Hematopoietic multipotent progenitor cell treated with erythropoietin and hydrocortisone succinate and interleukin-3 and kit ligand, for 6 days (in vitro differentiated cells): ENCODE measurements around the gene ORC5.
A peak's percentile ranks its signal among the peaks of the same experiment; 100 is the strongest.
"Not testable (repeated sequence)": the region's sequence is repeated elsewhere in the genome, so short reads cannot be mapped to it uniquely, and the experiment has no call there.

Experiments
- DNase-seq: peaks from one replicate; pipeline ENCODE4 v3.0.0-alpha.2; 2015

The ORC5 gene

DNA sequence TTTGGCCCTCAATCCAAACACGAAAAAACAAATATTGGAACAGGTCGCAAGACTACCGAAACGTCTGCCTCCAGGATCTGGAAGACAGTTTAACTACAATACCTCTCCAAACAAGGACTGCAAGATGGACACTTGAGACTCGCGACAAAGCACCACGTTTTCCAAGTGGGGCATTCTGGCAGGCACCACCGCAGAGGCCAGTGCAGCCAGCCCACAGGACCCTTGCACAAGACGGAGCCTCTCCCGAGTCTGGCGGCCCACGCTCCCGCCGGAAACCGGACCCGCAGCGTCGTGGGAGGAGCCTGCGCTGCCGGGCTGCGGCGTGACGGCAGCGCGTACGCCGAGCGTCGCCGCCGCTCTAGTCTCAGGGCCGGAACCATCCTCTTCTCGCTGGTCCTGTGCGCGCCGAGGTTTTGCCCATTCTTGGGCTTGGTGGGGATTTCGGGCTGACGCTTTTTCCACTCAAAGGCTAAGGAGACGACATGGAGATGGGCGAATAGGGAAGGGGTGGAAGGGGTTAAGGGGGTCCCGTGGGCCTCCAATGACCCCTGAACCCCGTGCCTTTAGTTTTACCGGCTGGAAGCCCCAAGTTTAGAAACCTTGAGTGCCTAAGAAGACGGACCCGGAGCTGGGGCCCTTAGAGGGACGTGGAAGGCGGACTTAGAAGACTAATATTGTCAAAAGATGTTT is at the start of gene ORC5:
Gene ORC5 (minus strand): TSS at position 283 of the 690 bp plus-strand sequence. CDS start 109 bp downstream, at position 174.
- peak; percentile 91 for DNase-seq

DNA sequence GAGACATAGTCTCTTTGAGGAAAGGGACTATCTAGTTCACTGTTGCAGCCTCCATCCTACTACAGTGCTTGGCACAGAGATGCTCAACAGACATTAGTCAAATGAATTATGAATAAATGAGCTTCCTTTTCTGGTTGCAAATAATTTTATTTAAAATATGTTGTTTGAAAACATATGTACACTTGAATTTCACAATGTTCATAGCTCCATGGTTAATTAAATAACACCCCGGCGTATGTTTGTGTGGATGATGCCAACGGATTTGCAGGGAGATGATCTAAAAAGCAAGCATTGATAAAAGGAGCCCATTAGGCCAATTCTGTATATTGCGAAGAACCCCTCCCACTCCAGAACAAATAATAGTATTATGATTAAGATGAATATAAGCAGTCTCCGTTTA is 47.8 kb upstream of the ORC5 start:
- no peak for DNase-seq

DNA sequence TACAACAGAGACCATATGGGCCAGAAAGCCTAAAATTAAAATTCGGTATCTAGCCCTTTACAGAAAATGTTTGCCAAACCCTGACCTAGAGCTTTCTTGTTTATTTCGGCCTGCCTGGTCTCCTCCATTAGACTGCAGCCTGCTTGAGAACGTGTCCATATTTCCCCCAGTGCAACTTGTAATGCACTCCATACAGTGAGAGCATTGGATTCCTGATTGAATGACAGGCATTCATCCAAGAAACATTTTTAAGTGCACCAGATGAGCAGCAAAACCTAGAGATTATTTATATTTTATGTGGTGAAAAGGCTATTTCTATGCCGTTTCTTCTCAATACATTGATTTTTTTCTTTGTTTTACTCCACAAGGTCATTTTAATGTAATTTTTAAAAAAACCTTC is 47.4 kb upstream of the ORC5 start:
- DNase-seq, result no peak

DNA sequence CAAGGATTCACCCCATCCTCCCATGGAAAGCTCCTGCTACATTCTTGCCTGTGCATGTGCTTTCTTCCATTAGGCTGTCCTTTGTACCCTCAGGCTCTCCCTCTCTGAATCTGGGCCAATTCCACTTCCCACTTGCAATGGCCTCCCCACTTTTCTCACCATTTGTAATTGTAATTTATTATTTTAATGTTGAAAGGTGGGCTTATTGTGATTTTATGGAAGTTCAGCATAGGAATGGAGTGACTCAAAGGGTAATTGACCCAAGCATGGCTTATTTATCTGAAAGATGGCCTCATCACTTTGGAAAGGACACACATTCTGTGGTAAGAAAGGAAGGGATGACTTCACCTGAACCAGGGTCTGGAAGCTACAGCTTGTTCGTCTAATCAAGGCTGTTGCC is 46.9 kb upstream of the ORC5 start:
- no peak for DNase-seq

DNA sequence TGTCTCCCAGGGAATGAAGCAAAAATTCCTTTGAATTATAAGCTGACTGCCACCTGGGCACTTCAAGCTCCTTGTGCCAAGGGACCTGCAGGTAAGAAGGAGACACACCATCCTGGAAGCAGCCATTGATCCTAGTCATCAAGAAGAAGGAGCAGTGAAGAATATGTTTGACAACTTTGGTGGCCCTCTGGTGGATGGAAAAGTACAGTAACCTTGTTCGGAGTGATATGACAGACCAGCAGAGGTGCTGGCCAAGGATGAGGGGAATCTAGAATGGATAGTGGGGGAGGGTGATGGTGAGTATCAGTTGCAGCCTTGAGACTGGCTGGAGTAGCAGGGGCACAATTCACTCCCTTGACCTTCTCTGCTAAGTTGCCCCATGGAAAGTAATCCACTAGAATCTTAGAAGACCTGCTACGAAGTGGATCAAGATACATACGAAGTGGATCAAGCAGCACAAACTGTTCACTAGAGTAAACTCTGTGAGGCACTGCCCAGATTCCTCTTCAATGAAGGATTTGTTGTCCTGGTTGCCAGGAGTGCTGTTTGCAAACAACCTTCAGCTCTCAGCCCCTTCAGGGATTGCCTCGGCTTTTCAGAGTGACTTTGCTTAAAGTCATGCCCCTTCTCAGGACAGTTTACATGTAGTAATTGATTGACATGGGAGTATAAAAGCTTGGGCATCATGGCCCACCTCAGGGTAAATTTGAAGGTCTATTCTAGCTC is 44.8 kb upstream of the ORC5 start:
- peak; percentile 13 for DNase-seq

DNA sequence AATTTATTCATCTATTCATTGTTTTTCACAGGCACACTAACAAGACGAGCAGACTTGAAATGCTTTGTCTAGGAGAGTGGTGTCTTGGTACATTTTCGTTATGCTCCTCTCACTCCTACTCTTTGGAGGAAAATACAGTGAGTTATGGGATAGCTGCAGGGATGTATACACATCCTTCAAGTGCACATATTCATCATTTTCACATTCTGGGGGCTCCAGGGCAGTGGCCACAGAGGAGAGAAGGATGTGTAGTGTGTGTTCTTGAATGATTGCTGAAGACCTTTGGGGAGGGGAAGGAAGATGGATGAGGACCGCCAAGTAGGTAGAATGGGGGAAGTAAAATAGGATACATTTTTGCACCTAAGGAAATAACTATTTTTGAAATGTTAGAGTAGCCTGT is 34.8 kb upstream of the ORC5 start:
- DNase-seq, result no peak

DNA sequence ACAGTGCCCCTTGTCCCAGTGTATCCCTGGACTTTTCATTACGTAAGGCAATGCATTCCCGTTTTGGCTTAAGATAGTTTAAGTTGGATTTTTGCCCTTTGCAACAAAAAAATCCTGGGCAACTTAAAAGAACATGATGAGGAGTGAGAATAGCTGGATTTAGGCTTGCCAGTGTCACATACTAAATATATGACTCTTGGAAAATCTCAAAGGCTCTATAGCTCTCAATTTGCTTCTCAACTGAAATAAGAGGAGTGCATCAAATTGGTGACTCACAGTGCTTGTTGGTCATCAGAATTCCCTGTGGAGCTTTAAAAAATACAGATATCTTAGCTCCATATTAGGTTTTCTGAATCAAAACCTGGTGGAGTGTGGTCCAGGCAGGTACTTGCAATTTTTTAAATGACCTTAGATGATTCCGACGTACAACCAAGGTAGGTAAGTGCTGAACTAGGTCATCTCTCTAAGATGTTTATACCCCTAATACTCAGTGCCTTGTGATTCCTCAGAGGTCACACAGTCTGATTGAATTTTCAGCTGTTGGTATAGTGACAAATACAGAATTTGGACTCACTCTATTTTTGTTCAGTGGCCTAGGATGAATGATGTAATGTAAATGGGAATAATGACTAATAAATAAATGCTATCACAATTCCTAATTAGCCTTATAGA is 33.9 kb upstream of the ORC5 start:
- DNase-seq, result no peak

DNA sequence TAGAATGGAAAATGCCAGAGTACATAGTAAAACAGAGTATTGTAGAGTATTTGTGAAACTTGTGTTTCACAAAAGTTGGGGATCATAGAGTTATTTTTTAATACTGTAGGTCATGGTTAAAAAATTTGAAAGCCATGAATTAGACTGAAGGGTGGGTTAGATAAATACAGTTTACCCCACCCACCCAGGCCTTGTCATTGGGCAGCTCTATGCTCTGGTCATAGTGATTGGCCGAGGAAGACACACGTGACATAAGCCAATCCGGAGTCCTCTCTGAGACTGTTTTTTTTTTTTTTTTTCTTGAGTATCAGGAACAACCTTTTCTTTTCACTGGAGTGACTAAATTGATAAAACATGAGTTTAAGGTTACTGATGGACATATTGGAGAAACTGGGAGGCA is 33.3 kb upstream of the ORC5 start:
- DNase-seq, result no peak

DNA sequence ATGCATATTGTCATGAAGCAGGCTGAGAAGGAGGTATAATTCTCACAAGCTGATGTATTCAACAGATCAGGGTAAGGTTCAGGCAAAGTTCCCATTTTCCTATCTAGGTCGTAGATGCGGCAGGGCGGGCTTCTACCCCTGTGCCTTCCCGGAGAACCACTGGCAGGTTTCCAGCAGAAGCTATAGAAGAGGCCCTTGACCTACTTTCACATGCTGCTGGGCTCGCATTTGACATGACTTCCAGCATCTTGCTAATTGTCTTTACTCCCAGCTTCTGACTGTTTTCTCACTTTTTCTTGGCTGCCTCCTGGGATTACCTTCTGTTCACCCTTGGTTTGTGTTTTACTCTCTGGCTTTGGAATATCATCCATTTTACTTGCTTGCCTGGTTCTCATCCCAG is 32.6 kb upstream of the ORC5 start:
- no peak for DNase-seq

DNA sequence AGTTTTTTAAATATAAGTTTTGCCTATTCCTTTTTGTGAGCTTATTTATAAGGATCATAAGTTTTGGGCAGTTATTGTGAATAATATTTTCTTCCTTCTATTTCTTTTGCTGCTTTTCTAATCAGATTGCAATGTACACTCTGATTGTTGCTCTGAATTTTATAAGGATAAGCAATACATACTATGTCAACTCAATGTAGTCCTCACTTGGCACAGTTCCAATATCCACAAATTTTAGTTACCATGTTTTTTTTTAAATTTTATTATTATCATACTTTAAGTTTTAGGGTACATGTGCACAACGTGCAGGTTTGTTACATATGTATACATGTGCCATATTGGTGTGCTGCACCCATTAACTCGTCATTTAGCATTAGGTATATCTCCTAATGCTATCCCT is 27.2 kb upstream of the ORC5 start:
- not testable (repeated sequence) for DNase-seq

DNA sequence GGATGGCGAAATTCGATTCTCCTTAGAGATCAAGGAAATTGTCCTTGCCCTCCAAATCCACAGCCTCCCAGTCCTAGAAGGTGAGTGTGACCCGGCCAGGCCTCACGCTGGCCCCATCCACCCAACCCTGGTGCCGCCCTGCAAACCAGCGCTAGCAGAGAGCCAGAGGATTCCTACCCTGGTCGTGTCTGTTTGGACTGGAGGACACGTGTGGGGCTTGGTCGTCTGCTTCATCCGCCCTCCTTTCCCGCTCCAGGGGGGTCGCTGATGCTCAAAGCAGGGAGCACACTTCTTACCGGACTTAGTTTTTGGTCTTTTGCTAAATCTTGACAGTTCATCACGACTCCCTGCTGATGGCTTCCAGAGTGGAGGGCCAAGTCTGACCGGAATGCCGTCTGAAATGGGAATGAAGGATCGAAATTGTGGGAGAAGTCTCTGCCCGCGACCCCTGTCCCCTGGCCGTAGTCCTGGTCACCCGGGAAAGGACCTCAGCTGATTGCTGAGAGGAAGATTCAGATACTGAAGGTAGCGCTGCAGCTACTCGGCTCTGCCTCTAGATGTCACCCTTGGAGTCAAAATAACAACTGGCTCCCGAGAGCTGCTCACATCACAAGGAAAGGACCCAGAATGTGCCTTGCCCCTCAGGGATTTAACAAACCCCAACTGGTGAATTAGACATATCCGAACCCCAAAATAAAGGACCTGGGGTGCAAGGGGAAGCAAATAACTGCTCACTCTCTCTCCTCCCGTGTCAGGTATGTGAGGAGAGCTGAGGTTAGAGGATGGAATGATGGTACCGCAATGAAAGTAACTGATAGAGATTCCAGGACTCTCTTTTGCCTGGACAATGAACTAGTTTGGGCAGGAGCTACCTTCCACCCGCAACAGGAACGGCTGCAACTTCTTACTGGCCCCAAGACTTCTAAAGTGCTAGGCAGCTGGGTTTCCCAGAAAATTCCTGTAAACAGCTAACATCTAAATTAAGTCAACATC is 23.5 kb upstream of the ORC5 start:
- peak; percentile 79 for DNase-seq

DNA sequence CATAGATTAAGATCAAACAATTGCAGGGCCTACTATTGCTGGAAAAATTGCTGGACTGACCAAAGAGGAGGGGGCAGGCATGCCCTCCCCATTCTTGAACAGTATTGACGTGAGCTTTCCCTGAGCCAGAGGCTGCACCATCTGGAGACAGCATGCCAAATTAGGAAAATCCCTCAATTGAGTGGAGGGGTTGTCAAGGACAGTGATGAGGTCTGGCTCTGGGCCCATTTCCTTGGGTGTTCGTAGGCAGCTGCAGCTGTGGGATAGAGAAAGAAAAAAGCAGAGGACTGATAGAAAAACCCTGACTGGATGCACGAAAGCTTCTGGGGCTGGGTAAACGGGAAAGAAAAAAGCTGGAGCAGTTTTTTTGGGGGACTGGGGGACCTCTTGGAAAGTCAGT is 22.8 kb upstream of the ORC5 start:
- DNase-seq, result no peak

DNA sequence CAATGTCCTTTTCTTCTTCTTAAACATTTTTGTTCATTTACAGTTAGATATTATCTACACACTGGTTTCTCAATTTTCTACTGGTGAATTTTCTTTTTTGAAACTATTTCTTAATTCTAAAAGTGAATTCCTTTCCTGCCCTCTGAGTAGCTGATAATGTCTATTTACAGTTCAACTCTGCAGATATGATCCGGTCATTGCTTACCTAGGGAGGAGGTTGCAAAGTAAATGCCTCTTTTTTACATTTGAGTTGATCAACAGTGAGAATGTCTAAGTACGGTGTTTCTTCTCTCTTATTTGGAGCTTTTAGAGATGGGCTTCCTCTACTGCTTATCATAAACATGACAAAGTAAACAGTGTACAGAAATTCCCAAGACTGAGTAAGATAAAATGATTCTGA is 20.6 kb upstream of the ORC5 start:
- DNase-seq, result no peak

DNA sequence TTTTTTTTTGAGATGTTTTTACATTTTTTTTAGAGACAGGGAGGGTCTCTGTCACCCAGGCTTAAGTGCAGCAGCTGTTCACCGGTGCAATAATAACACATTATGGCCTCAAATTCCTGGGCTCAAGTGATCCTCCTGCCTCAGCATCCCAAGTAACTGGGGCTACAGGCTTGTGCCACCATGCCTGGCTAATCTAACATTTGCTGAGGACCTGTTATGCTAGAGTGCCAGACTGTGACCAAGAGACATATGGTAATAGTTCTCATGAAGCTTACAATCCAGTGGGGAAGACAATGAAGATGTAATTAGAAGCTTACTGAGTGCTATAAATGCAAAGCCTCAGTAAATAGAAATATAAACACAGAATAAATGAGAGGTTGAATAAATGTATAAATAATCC is 17.6 kb upstream of the ORC5 start:
- no peak for DNase-seq

DNA sequence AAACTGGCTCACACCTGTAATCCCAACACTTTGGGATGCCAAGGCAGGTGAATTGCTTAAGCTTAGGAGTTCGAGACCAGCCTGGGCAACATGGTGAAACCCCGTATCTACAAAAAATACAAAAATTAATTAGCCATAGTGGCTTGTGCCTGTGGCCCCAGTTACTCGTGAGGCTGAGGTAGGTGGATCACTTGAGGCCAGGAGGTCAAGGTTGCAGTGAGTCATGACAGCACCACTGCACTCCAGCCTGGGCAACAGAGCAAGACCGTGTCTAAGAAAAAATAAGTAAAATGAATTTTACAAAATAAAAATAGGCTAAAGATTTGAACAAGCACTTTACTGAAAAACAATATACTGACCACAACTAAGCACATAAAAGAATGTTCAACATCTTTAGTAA is 9.8 kb upstream of the ORC5 start:
- no peak for DNase-seq

DNA sequence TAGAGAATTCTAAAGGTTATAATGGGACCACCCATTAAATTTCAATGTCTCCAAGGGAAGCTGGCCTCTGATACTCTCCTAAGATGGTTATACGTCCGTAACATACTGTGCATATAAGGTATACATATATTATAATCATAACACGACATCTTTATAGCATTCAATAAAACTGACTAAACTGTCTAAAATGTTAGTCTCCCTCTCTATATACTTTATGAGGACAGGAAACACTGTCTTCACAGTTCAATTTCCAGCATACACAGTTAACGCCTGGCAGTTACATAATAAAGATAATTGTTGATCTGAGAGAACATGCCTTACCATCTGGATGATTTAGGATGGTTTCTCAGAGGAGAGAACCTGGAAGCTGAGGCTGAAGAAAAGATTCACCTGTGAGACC is 1.2 kb upstream of the ORC5 start:
- DNase-seq, result no peak

DNA sequence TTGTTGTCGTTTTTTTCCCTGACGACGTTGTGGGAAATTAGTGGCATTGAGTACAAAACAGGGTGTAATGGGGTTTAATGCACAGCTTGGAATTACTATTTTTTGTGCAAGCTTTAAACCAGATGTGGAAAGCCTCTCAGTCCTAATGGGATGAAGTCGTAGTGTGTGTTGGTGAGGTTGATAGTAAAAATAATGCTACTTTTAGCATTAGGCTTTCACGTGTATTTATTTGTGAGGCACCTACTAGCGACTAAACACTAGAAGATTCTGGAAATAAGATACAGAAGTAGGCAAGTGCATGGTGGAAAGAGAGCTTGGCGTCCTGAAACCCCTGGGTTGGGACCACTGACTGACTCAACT is 588 bp upstream of the ORC5 start:
- no peak for DNase-seq

DNA sequence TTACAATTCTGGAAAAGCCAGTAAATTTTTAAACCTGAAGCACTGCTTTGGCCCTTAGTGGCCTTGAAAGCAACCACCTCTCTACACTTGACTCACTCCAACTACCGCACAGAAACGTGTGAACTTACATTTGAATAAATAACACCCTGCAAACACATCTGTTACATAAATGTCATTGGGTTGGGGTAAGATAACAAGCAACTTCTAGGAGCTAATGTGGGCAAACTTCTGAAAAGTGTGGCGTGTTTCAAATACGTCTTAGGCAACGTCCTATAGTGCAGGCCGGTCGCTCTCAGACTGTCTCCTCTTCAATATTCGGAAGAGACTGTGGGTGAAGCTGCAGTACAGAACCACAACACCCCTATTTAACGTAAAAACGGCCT is 474 bp downstream of the ORC5 start:
- DNase-seq, result peak; percentile 59

DNA sequence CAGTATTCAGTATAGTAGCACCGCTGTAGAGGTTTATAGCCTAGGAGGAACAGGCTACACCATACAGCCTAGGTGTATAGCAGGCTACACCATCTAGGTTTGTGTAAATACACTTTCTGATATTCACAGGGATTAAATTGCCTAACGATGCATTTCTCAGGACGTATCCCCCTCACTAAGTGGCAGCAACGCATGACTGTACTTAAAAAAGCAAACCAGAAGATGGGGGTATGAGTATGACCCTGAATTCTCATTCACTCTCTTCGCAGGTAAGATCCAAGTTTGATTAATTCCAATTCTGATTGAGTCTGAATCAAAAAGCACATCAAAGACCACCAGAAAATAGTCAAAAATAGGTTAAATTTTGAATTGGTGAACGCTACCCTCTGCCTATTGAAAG is 972 bp downstream of the ORC5 start:
- peak; percentile 14 for DNase-seq

DNA sequence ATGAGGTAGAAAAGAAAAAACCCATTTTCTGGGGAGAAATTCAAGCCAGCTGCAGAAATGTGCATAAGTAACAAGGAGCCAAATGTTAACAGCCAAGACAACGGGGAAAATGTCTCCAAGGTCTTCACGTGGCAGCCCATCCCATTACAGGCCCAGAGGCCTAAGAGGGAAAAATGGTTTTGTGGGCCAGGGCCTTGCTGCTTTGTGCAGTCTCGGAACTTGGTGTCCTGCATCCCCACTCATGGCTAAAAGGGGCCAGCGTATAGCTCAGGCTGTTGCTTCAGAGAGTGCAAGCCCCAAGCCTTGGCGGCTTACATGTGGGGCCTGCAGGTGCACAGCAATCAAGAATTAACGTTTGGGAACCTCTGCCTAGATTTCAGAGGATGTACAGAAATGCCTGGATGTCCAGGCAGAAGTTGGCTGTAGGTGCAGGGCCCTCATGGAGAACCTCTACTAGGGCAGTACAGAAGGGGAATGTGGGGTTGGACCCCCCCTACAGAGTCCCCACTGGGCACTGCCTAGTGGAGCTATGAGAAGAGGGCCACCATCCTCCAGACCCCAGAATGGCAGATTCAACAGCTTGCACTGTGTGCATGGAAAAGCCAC is 9.0 kb downstream of the ORC5 start:
- no peak for DNase-seq

DNA sequence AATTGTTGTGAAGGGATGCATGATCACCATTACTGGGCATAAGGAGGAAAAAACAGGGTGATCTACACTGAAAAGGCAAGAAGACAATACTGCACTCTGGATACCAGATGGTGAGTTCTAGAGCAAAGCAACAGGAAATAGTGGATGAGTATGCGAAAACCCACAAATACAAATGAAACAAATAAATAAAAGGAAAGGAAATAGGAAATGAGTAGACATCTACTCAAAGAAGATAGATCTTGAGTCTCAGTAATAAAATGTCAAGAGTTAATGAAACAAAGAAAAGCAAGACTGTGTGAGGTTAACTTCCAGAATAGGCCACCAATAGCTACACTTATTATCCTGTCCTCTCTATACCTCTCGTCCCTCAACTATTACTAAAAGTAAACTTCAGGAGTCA is 11.7 kb downstream of the ORC5 start:
- DNase-seq, result no peak

DNA sequence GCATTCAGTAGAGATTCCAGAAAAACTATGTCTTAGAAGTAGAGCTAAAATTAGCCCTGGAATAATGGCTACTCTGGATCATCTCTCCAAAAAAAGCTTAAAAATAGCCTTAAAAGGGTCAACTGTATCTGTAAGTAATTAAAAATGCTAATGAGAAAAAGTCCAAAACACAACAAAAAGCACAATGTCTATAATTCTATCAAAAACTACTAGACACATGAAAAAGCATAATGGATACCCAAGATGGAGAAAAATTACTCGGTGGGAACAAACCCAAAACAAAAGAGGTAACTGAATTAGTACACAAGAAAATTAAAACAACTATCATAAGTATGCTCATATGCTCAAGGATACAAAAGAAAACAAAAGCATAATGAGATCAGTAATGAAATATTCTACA is 15.4 kb downstream of the ORC5 start:
- DNase-seq, result no peak

DNA sequence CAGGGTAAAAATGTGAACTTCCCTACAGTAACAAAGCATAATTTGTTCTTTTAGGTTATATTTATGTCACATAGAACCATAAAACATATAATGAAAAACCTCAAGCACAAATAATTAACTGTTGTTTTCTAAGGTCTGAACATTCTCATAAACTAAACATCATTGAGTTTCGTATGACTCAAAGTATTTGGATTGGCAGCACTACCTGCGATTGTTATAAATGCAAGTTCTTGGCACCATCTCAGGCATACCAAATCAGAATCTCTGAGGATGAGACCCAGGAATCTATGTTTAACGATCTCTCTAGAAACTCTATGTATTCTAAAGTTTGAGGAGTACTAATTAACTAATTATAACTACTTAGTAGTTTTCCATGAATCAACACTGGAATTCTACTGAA is 22.5 kb downstream of the ORC5 start:
- DNase-seq, result no peak
